ENCODE measurements around the gene LIF.
A peak's percentile ranks its signal among the peaks of the same experiment; 100 is the strongest.

LIF gene

GRCh38 chr22:30245985-30246813, at the start of gene LIF:
Gene LIF, minus strand, starts transcription at chr22:30246759. Its CDS starts 64 bp downstream, at chr22:30246695.
- H3K9me3 ChIP-seq (ENCODE audit: control insufficient read depth, low read length), result no peaks in the 10 kb centered on the region
- H3K27ac ChIP-seq, result no peak within 1 kb of the TSS
- no peaks in the 10 kb centered on the region for H3K36me3 ChIP-seq (ENCODE audit: control insufficient read depth, insufficient read depth, low read length)
- peak within 1 kb of the TSS; percentile 77 for H2AFZ ChIP-seq
- TF ChIP-seq CTCF (IDR thresholded peaks at IDR 0.05), result no peak
- H3K4me2 ChIP-seq (ENCODE audit: low read length), result peak within 1 kb of the TSS; percentile 80
- no peaks in the 10 kb centered on the region for H3K27me3 ChIP-seq (ENCODE audit: control insufficient read depth, insufficient read depth, low read length)
- H3K9ac ChIP-seq, result no peak within 1 kb of the TSS
- no peaks in the 10 kb centered on the region for H3K4me1 ChIP-seq
- H3K79me2 ChIP-seq, result no peaks in the 10 kb centered on the region
- peak within 1 kb of the TSS; percentile 42 for H3K4me3 ChIP-seq (ENCODE audit: low read depth, low read length)

GRCh38 chr22:30296324-30296723, 49.8 kb upstream of the LIF start:
- H2AFZ ChIP-seq, result no peak overlapping the region
- H3K79me2 ChIP-seq, result peaks cover under 1% of the 10 kb centered on the region
- peaks cover 14% of the 10 kb centered on the region for H3K4me1 ChIP-seq
- H3K9me3 ChIP-seq (ENCODE audit: control insufficient read depth, low read length), result no peaks in the 10 kb centered on the region
- H3K4me2 ChIP-seq (ENCODE audit: low read length), result no peak overlapping the region
- no peak overlapping the region for H3K27ac ChIP-seq
- no peaks in the 10 kb centered on the region for H3K27me3 ChIP-seq (ENCODE audit: control insufficient read depth, insufficient read depth, low read length)
- TF ChIP-seq CTCF (IDR thresholded peaks at IDR 0.05), result no peak
- H3K4me3 ChIP-seq (ENCODE audit: low read depth, low read length), result no peak overlapping the region
- no peak overlapping the region for H3K9ac ChIP-seq
- no peaks in the 10 kb centered on the region for H3K36me3 ChIP-seq (ENCODE audit: control insufficient read depth, insufficient read depth, low read length)

DNA sequence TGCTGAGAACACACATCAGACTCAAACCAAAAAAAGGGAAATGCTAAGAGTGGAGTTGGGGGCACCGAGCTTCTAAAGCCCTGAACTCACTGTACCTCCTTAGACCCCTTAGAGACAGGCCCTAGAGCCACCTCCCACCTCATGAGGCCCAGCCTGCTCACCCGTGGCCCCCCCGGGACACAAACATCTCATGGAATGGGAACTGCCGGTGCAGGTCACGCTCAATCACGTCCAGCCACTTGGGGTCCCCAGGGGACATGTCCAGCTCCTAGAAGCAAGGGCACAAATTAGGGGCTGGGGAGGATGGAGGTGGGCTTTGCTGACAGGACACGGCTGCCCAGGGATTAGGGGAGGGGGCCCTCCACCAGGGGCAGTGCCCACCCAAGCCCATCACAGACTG, 49.0 kb upstream of the LIF start:
- H3K4me2 ChIP-seq (ENCODE audit: low read length), result no peak overlapping the region
- no peaks in the 10 kb centered on the region for H3K79me2 ChIP-seq
- no peak for TF ChIP-seq CTCF (IDR thresholded peaks at IDR 0.05)
- H3K9me3 ChIP-seq (ENCODE audit: control insufficient read depth, low read length), result no peaks in the 10 kb centered on the region
- no peak overlapping the region for H3K4me3 ChIP-seq (ENCODE audit: low read depth, low read length)
- peaks cover 21% of the 10 kb centered on the region for H3K4me1 ChIP-seq
- no peak overlapping the region for H2AFZ ChIP-seq
- no peak overlapping the region for H3K27ac ChIP-seq
- H3K36me3 ChIP-seq (ENCODE audit: control insufficient read depth, insufficient read depth, low read length), result no peaks in the 10 kb centered on the region
- H3K9ac ChIP-seq, result no peak overlapping the region
- no peaks in the 10 kb centered on the region for H3K27me3 ChIP-seq (ENCODE audit: control insufficient read depth, insufficient read depth, low read length)

- H3K9ac ChIP-seq, result no peak overlapping the region
- H3K4me2 ChIP-seq (ENCODE audit: low read length), result no peak overlapping the region
- H3K27me3 ChIP-seq (ENCODE audit: control insufficient read depth, insufficient read depth, low read length), result no peaks in the 10 kb centered on the region
- no peak overlapping the region for H2AFZ ChIP-seq
- peaks cover 27% of the 10 kb centered on the region for H3K4me1 ChIP-seq
- no peak overlapping the region for H3K27ac ChIP-seq
- no peak for TF ChIP-seq CTCF (IDR thresholded peaks at IDR 0.05)
- no peaks in the 10 kb centered on the region for H3K79me2 ChIP-seq
- H3K9me3 ChIP-seq (ENCODE audit: control insufficient read depth, low read length), result no peaks in the 10 kb centered on the region
- H3K36me3 ChIP-seq (ENCODE audit: control insufficient read depth, insufficient read depth, low read length), result no peaks in the 10 kb centered on the region
- H3K4me3 ChIP-seq (ENCODE audit: low read depth, low read length), result no peak overlapping the region
Measured at GRCh38 chr22:30294830-30295229, 48.3 kb upstream of the LIF start.

DNA sequence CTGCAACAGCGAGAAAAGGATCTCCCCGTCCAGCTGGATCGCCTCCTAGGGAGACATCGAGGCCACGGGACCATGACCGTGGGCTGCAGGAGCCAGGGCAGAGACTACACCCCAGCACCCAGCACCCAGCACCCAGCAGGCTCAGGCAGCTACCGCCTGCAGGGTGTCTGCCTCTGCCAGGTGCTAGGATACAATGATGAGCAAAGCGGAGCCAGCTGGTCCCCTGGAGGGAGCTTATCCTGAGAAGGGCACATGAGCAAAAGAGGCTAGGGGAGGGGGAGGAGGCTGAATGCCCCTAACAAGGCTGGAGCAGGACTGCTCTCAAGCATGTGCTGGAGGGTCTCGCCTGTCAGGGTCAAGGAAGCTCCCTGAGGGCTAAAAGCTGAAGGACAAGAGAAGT, 47.5 kb upstream of the LIF start:
- Histone ChIP-seq H3K27ac (no peak overlapping the region), H3K9ac (no peak overlapping the region), H3K79me2 (no peaks in the 10 kb centered on the region), H3K4me1 (peaks cover 26% of the 10 kb centered on the region), H3K36me3 (ENCODE audit: control insufficient read depth, insufficient read depth, low read length) (no peaks in the 10 kb centered on the region), H3K4me3 (ENCODE audit: low read depth, low read length) (no peak overlapping the region), H3K9me3 (ENCODE audit: control insufficient read depth, low read length) (no peaks in the 10 kb centered on the region), H2AFZ (no peak overlapping the region), H3K4me2 (ENCODE audit: low read length) (no peak overlapping the region), H3K27me3 (ENCODE audit: control insufficient read depth, insufficient read depth, low read length) (no peaks in the 10 kb centered on the region)
- TF ChIP-seq CTCF (IDR thresholded peaks at IDR 0.05), result no peak

Measured in parathyroid adenoma (tissue), 2 donors.